GM12878 (cell line): ENCODE data around the gene BMI1. TPM values are rescaled to one million over a fixed set of nuclear protein-coding genes. Genes with fewer than 3 reads are reported as not detected.

Source experiments
- ATAC-seq: fragments of 200-7000 bp; cut with Tn5 transposase; 3 replicates; pipeline ENCODE4 v1.9.1; 2020; ENCODE audit warnings: mild to moderate bottlenecking, moderate library complexity
- BruUV-seq: library from RNA; stranded (reverse); fragments of 400-500 nt; replicated peaks from 2 replicates; lab custom pipeline; 2021; lab: Mats Ljungman, UMichigan
- CTCF ChIA-PET: fragments of 300-600 bp; sonication (Branson Sonifier 250); formaldehyde crosslinking; extraction: SDS; loops from one replicate; lab custom pipeline; 2021; ENCODE audit warnings: inconsistent platforms; lab: Yijun Ruan, JAX
- POLR2A ChIA-PET: fragments of 350-600 bp; formaldehyde crosslinking; extraction: SDS; loops from one replicate; lab custom pipeline; 2021; ENCODE audit warnings: inconsistent platforms; lab: Charles Lee
- RAD21 ChIA-PET: fragments of 300-600 bp; sonication (Branson Sonifier 250); formaldehyde crosslinking; loops from one replicate; lab custom pipeline; 2023; ENCODE audit warnings: antibody characterized with exemption; ENCODE audit not compliant: unreplicated experiment; lab: Charles Lee
- SMC1A ChIA-PET: fragments of 300-600 bp; sonication (Branson Sonifier 250); formaldehyde crosslinking; loops from one replicate; lab custom pipeline; 2023; ENCODE audit not compliant: unreplicated experiment, uncharacterized antibody; lab: Charles Lee
- DNase-seq: peaks from one replicate; pipeline ENCODE4 v3.0.0-alpha.2; 2011; ENCODE audit warnings: low read depth, low spot score
- FAIRE-seq: peaks from 3 replicates; lab custom pipeline; 2011; peaks lifted over from hg19 to GRCh38; lab: Jason Lieb, UNC
- H2AFZ ChIP-seq: 2 replicates; pipeline ENCODE4 v1.6.0; 2011; ENCODE audit warnings: low read depth, low read length, control low read depth; ENCODE audit not compliant: control insufficient read depth
- H3K27ac ChIP-seq: 2 replicates; pipeline ENCODE4 v1.5.1; 2011; ENCODE audit warnings: control low read depth; ENCODE audit not compliant: control insufficient read depth, insufficient read depth
- H3K27me3 ChIP-seq, 2 experiments: replicated peaks in 1 of 2; 2 replicates each; pipeline versions ENCODE4 v1.6.0 to v1.6.1; 2011; ENCODE audit warnings: low read length in 1 of 2; ENCODE audit not compliant: control insufficient read depth in 2 of 2, insufficient read depth in 2 of 2
- H3K36me3 ChIP-seq, 2 experiments: 2 replicates each; pipeline ENCODE4 v1.5.1; 2011; ENCODE audit warnings: low read length in 1 of 2; ENCODE audit not compliant: control insufficient read depth in 2 of 2, insufficient read depth in 2 of 2
- H3K4me1 ChIP-seq: 2 replicates; pipeline ENCODE4 v1.6.1; 2011; ENCODE audit warnings: mild to moderate bottlenecking, low read length, moderate library complexity, mixed read lengths; ENCODE audit not compliant: control insufficient read depth, insufficient read depth
- H3K4me2 ChIP-seq: 2 replicates; pipeline ENCODE4 v1.6.0; 2011; ENCODE audit warnings: control low read depth; ENCODE audit not compliant: control insufficient read depth, insufficient read depth
- H3K4me3 ChIP-seq: fragments of 200-600 bp; sonication (generic); 2 replicates; pipeline ENCODE4 v1.5.1; 2016
- H3K79me2 ChIP-seq: 2 replicates; pipeline ENCODE4 v1.6.0; 2011; ENCODE audit warnings: low read length; ENCODE audit not compliant: control insufficient read depth, insufficient read depth
- H3K9ac ChIP-seq: 2 replicates; pipeline ENCODE4 v1.8.0; 2011; ENCODE audit warnings: low read length, control low read depth, mixed read lengths; ENCODE audit not compliant: control insufficient read depth, insufficient read depth
- H3K9me3 ChIP-seq: replicated peaks from 3 replicates; pipeline ENCODE4 v1.5.1; 2011; ENCODE audit warnings: mild to moderate bottlenecking, low read length; ENCODE audit not compliant: control insufficient read depth, insufficient read depth
- H4K20me1 ChIP-seq: 2 replicates; pipeline ENCODE4 v1.6.0; 2011; ENCODE audit not compliant: control insufficient read depth, insufficient read depth
- CHD4 ChIP-seq: fragments of 200-600 bp; sonication (generic); IDR thresholded peaks from 2 replicates; pipeline ENCODE4 v1.6.1; 2016; ENCODE audit warnings: mild to moderate bottlenecking
- CTCF ChIP-seq, 3 experiments: IDR thresholded peaks in 2 of 3; conservative IDR thresholded peaks in 1 of 3; 2 replicates each; pipeline ENCODE4 v1.5.1; 2011; ENCODE audit warnings: low read depth in 3 of 3, low read length in 3 of 3, mild to moderate bottlenecking in 3 of 3, control low read depth in 2 of 3, moderate library complexity in 2 of 3, inconsistent platforms in 1 of 3, mixed read lengths in 1 of 3; ENCODE audit not compliant: control insufficient read depth in 2 of 3, insufficient read depth in 1 of 3; ENCODE audit errors: extremely low read depth in 1 of 3
- ELK1 ChIP-seq: IDR thresholded peaks from 2 replicates; pipeline ENCODE4 v1.6.1; 2012; ENCODE audit warnings: low read depth, low read length, improper control_type of control experiment
- FOXM1 ChIP-seq: IDR thresholded peaks from 2 replicates; pipeline ENCODE4 v1.6.1; 2012; ENCODE audit warnings: low read depth, mild to moderate bottlenecking, inconsistent platforms, low read length, moderate library complexity
- IRF4 ChIP-seq: IDR thresholded peaks from 2 replicates; pipeline ENCODE4 v1.6.1; 2011; ENCODE audit warnings: low read depth, low read length
- JUNB ChIP-seq: IDR thresholded peaks from 2 replicates; pipeline ENCODE4 v1.6.1; 2016; ENCODE audit warnings: antibody characterized with exemption, mild to moderate bottlenecking
- RBBP5 ChIP-seq: fragments of 200-600 bp; sonication (generic); conservative IDR thresholded peaks from 2 replicates; pipeline ENCODE4 v1.6.1; 2016
- RUNX3 ChIP-seq: IDR thresholded peaks from 2 replicates; pipeline ENCODE4 v1.6.1; 2012; ENCODE audit warnings: low read length, inconsistent platforms
- SMAD1 ChIP-seq: fragments of 450-650 bp; IDR thresholded peaks from 2 replicates; pipeline ENCODE4 v1.6.1; 2018; ENCODE audit warnings: mild to moderate bottlenecking, low read depth; ENCODE audit not compliant: partially characterized antibody
- TARDBP ChIP-seq: IDR thresholded peaks from 2 replicates; pipeline ENCODE4 v1.6.1; 2016; ENCODE audit warnings: borderline replicate concordance
- TCF12 ChIP-seq: IDR thresholded peaks from 2 replicates; pipeline ENCODE4 v1.6.1; 2011; ENCODE audit warnings: low read depth, mild to moderate bottlenecking, low read length
- ZBED1 ChIP-seq: IDR thresholded peaks from 2 replicates; pipeline ENCODE4 v1.6.1; 2016; ENCODE audit warnings: borderline replicate concordance
- WGBS: methylation state at CpG from one replicate; pipeline ENCODE4 v1.1.6; 2016; ENCODE audit warnings: low lambda C conversion rate; ENCODE audit not compliant: insufficient replicate concordance, insufficient coverage; ENCODE audit errors: missing lambda C conversion rate; 5-methylcytosine and 5-hydroxymethylcytosine counted together
- in situ Hi-C: fragments of 300-500 bp; cut with MboI; formaldehyde crosslinking; loops from 9 replicates; pipeline ENCODE4 v1.14.3; 2018; ENCODE audit warnings: mixed read lengths
- intact Hi-C: fragments of 100-400 bp; cut with micrococcal nuclease; formaldehyde crosslinking; loops from one replicate; pipeline ENCODE4 v1.14.2; 2022; ENCODE audit not compliant: unreplicated experiment
- polyA plus RNA-seq, 11 experiments: library from polyadenylated mRNA; depleted of rRNA in 4 of 11; unstranded in 6 of 11; stranded (reverse) in 5 of 11; fragments of >200 nt; fragmentation: Nextera tagmentation in 4 of 11; fragmentation: Illumina TruSeq in 1 of 11; extraction: Ambion mirVana in 4 of 11; extraction: Trizol in 1 of 11; gene quantifications; 1 replicate in 1 of 11; 2 replicates in 10 of 11; pipeline versions ENCODE4 v1.2.1 to v1.2.3, GENCODE V29; 2011 to 2016; ENCODE audit warnings: inconsistent platforms in 2 of 11, missing spikeins in 2 of 11, low read depth in 1 of 11
- total RNA-seq, 4 experiments: library from RNA; depleted of rRNA in 3 of 4; stranded (reverse); fragments of >200 nt in 3 of 4; fragmentation: Illumina TruSeq in 1 of 4; extraction: Trizol in 1 of 4; gene quantifications; 2 replicates each; pipeline versions ENCODE4 v1.2.1 to v1.2.3, GENCODE V29; 2013 to 2021

Gene BMI1
- total and polyA plus RNA-seq, 10 of the 15 experiments (the other 5 are each of a cell fraction or from before 2014, with no cell fraction given), result 8.0 to 49.7 (median 25.8) TPM

GRCh38 chr10:22365644-22366434 is 44.9 kb downstream of the BMI1 start:
- ChIA-PET CTCF (interaction anchor here (1.5 kb wide), 1 partner anchor 13 kb away, joined by 6 read pairs; no protein-coding TSS in a partner anchor), POLR2A (no interaction called here), RAD21 (interaction anchor here (1.0 to 1.7 kb wide), 3 partner anchors 22 to 372 kb away, joined by 3 to 5 read pairs (median 4); no protein-coding TSS in a partner anchor), SMC1A (interaction anchor here (1.0 to 2.3 kb wide), 2 partner anchors 13 to 16 kb away, joined by 4 to 9 read pairs; no protein-coding TSS in a partner anchor)
- peak; percentile 46 for ATAC-seq
- WGBS, result 81% methylated on average over 4 of the region's 4 CpGs
- H3K4me2 ChIP-seq, result no peak overlapping the region
- H3K79me2 ChIP-seq, result no peaks in the 10 kb centered on the region
- intact Hi-C loops, result no loop called here
- H3K4me3 ChIP-seq, result no peak overlapping the region
- H3K27ac ChIP-seq, result no peak overlapping the region
- H4K20me1 ChIP-seq, result no peaks in the 10 kb centered on the region
- no peak for DNase-seq
- in situ Hi-C loops, result no loop called here
- no peaks in the 10 kb centered on the region for H3K36me3 ChIP-seq
- no peaks in the 10 kb centered on the region for H3K27me3 ChIP-seq
- no peak overlapping the region for H3K9ac ChIP-seq
- TF ChIP-seq RUNX3, result peak; percentile 52; the same call in 1 of the 2 replicates
- no peak for TF ChIP-seq ELK1
- TF ChIP-seq TCF12, result no peak
- TF ChIP-seq CHD4, result no peak
- H2AFZ ChIP-seq, result no peak overlapping the region
- peak; percentile 79 for FAIRE-seq
- BruUV-seq, result no TSS peak
- peaks cover 19% of the 10 kb centered on the region for H3K4me1 ChIP-seq
- H3K9me3 ChIP-seq, result no peaks in the 10 kb centered on the region

GRCh38 chr10:22366435-22366703 is 45.5 kb downstream of the BMI1 start:
- in situ Hi-C loops (no loop called here), intact Hi-C loops (no loop called here)
- H4K20me1 ChIP-seq, result no peaks in the 10 kb centered on the region
- H3K79me2 ChIP-seq, result no peaks in the 10 kb centered on the region
- no peak for ATAC-seq
- H3K27ac ChIP-seq, result no peak overlapping the region
- SMC1A ChIA-PET, result interaction anchor here (2.3 kb wide), 1 partner anchor 13 kb away, joined by 9 read pairs; no protein-coding TSS in a partner anchor
- H3K9ac ChIP-seq, result no peak overlapping the region
- H2AFZ ChIP-seq, result no peak overlapping the region
- H3K27me3 ChIP-seq, result no peaks in the 10 kb centered on the region
- no peak overlapping the region for H3K4me3 ChIP-seq
- DNase-seq, result no peak
- H3K4me1 ChIP-seq, result peaks cover 19% of the 10 kb centered on the region
- no peaks in the 10 kb centered on the region for H3K9me3 ChIP-seq
- no peaks in the 10 kb centered on the region for H3K36me3 ChIP-seq
- BruUV-seq, result no TSS peak
- POLR2A ChIA-PET, result no interaction called here
- no peak overlapping the region for H3K4me2 ChIP-seq
- RAD21 ChIA-PET, result interaction anchor here (1.7 kb wide), 1 partner anchor 22 kb away, joined by 5 read pairs; no protein-coding TSS in a partner anchor
- FAIRE-seq, result no peak
- CTCF ChIA-PET, result no interaction called here
- no peak for TF ChIP-seq CTCF (IDR thresholded peaks at IDR 0.05 in 2 of 3, conservative IDR thresholded peaks at IDR 0.05 in 1 of 3; ENCODE audit: control insufficient read depth in 2 of 3, extremely low read depth in 1 of 3, insufficient read depth in 1 of 3, low read depth in 3 of 3, low read length in 3 of 3)
- TF ChIP-seq FOXM1, result no peak
- no peak for TF ChIP-seq ZBED1
- no peak for TF ChIP-seq SMAD1
- no peak for TF ChIP-seq TARDBP
- no peak for TF ChIP-seq JUNB
- TF ChIP-seq IRF4, result no peak
- no peak for TF ChIP-seq RBBP5
